Stomach (tissue), 9 donors: ENCODE data around the gene TRAPPC3. TPM values are rescaled to one million over a fixed set of nuclear protein-coding genes. Genes with fewer than 3 reads are reported as not detected.

Source experiments
- DNase-seq, 2 donors: peaks; one replicate each; pipeline versions ENCODE4 v3.0.0 to v3.0.0-alpha.2; 2013 to 2019
- H3K27ac ChIP-seq, 5 donors: fragments of 200-600 bp in 4 of 5; sonication (generic) in 4 of 5; one replicate each; pipeline ENCODE4 v1.5.1; 2013 to 2019; ENCODE audit warnings: mild to moderate bottlenecking in 1 of 5, moderate library complexity in 1 of 5
- H3K27me3 ChIP-seq, 3 donors: fragments of 200-600 bp; sonication (generic); one replicate each; pipeline ENCODE4 v1.5.1; 2017 to 2019; ENCODE audit warnings: mixed run types in 1 of 3
- H3K36me3 ChIP-seq, 4 donors: fragments of 200-600 bp; sonication (generic); 1 replicate in 3 of 4; 2 replicates in 1 of 4; pipeline ENCODE4 v1.5.1; 2016 to 2019
- H3K4me1 ChIP-seq, 4 donors: fragments of 200-600 bp; sonication (generic); one replicate each; pipeline ENCODE4 v1.5.1; 2016 to 2019
- H3K4me3 ChIP-seq, 4 donors: fragments of 200-600 bp; sonication (generic) in 3 of 4; one replicate each; pipeline ENCODE4 v1.5.1; 2016 to 2019; ENCODE audit warnings: mild to moderate bottlenecking in 1 of 4
- H3K9me3 ChIP-seq, 4 donors: fragments of 200-600 bp; sonication (generic); one replicate each; pipeline ENCODE4 v1.5.1; 2016 to 2019
- EP300 ChIP-seq: sonication (generic); formaldehyde crosslinking; IDR thresholded peaks from one replicate; pipeline ENCODE4 v1.6.1; 2017; ENCODE audit warnings: antibody characterized with exemption
- POLR2A ChIP-seq, 4 donors: fragments of 450-650 bp; IDR thresholded peaks; one replicate each; pipeline ENCODE4 v1.6.1; 2016; ENCODE audit warnings: antibody characterized with exemption in 4 of 4, control low read depth in 2 of 4, mild to moderate bottlenecking in 1 of 4, moderate library complexity in 1 of 4
- POLR2AphosphoS5 ChIP-seq, 3 donors: sonication (generic); formaldehyde crosslinking; IDR thresholded peaks; one replicate each; pipeline ENCODE4 v1.6.1; 2016; ENCODE audit warnings: antibody characterized with exemption in 3 of 3
- WGBS, 5 donors: extraction: QIAGEN DNeasy Blood & Tissue Kit in 3 of 5; methylation state at CpG; one replicate each; pipeline versions ENCODE4 v1.1.5 to v1.1.7; 2013 to 2018; 5-methylcytosine and 5-hydroxymethylcytosine counted together
- intact Hi-C: fragments of 100-400 bp; cut with DNase I; formaldehyde crosslinking; loops from one replicate; pipeline ENCODE4 v1.15.1; 2023; ENCODE audit warnings: low total_unique reads
- polyA plus RNA-seq, 3 donors: library from polyadenylated mRNA; stranded (reverse); fragments of 200-250 nt; gene quantifications; one replicate each; pipeline ENCODE4 v1.2.3, GENCODE V29; 2013
- total RNA-seq, 5 donors: library from RNA; depleted of rRNA; stranded (reverse); fragments of >200 nt; gene quantifications; one replicate each; pipeline versions ENCODE4 v1.1.0 to v1.2.3, GENCODE V29; 2014 to 2016
- TF ChIP-seq, protein P1 (sequence below), 7 experiments: fragments of 450-650 bp in 4 of 7; fragments of 200-600 bp in 3 of 7; sonication (generic) in 3 of 7; IDR thresholded peaks; one replicate each; pipeline ENCODE4 v1.5.1; 2016 to 2019; ENCODE audit warnings: antibody characterized with exemption in 7 of 7, control low read depth in 2 of 7, mild to moderate bottlenecking in 1 of 7
- donor health status: healthy with polysubstance abuse.
- donor health status: Bipolar disorder and iron deficiency.
- donor health status: healthy.

TRAPPC3 gene
- total and polyA plus RNA-seq, 8 donors = 8.9 to 64.0 (median 60.9) TPM

DNA sequence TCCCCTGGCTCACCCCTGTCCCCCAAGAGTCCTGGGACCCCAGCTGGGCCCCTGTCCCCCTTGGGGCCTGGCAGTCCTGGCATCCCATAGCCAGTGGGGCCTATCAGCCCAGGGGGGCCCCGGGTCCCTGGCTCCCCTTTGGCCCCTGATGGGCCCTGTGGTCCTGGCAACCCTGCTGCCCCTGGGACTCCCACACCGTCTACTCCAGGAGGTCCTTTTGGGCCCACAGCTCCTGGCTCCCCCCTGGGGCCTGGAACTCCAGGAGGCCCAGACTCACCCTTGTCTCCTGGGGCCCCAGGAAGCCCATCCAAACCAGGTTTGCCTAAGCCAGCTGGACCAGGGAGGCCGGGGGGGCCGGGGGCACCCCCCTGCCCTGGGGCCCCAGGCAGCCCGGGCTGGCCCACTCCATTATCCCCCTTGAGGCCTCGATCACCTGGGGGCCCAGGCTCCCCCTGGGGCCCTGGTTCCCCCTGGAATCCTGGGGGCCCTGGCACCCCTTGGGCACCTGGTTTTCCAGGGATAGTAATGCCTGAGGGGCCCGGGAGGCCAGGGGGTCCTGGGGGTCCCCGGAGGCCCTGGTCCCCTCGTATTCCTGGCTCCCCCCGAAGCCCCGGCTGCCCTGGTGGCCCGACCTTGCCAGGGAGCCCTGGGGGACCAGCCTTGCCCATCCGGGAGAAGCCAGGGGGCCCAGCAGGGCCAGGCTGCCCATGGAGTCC is 50.5 kb downstream of the TRAPPC3 start:
- Histone ChIP-seq H3K27ac (peak overlapping the region in 2 of 5 donors; percentile 35 to 49), H3K9me3 (no peaks in the 10 kb centered on the region), H3K36me3 (peaks cover 6 to 34% (median 28%) of the 10 kb centered on the region in 4 donors), H3K4me3 (no peak overlapping the region), H3K27me3 (no peaks in the 10 kb centered on the region), H3K4me1 (peaks cover 10 to 40% (median 16%) of the 10 kb centered on the region in 4 donors)
- intact Hi-C loops = loop anchor here (5.0 kb wide), 1 partner anchor 38 kb away; no protein-coding TSS in a partner anchor
- 79 to 89% (median 85%) methylated on average over 7 to 13 of the region's 13 CpGs for WGBS, 5 donors
- no peak for DNase-seq
- TF ChIP-seq POLR2AphosphoS5 (IDR thresholded peaks at IDR 0.05) = no peak
- no peak for TF ChIP-seq POLR2A (IDR thresholded peaks at IDR 0.05)
- no peak for TF ChIP-seq EP300
- TF ChIP-seq, protein P1, sequence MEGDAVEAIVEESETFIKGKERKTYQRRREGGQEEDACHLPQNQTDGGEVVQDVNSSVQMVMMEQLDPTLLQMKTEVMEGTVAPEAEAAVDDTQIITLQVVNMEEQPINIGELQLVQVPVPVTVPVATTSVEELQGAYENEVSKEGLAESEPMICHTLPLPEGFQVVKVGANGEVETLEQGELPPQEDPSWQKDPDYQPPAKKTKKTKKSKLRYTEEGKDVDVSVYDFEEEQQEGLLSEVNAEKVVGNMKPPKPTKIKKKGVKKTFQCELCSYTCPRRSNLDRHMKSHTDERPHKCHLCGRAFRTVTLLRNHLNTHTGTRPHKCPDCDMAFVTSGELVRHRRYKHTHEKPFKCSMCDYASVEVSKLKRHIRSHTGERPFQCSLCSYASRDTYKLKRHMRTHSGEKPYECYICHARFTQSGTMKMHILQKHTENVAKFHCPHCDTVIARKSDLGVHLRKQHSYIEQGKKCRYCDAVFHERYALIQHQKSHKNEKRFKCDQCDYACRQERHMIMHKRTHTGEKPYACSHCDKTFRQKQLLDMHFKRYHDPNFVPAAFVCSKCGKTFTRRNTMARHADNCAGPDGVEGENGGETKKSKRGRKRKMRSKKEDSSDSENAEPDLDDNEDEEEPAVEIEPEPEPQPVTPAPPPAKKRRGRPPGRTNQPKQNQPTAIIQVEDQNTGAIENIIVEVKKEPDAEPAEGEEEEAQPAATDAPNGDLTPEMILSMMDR (IDR thresholded peaks at IDR 0.05) = no peak

DNA sequence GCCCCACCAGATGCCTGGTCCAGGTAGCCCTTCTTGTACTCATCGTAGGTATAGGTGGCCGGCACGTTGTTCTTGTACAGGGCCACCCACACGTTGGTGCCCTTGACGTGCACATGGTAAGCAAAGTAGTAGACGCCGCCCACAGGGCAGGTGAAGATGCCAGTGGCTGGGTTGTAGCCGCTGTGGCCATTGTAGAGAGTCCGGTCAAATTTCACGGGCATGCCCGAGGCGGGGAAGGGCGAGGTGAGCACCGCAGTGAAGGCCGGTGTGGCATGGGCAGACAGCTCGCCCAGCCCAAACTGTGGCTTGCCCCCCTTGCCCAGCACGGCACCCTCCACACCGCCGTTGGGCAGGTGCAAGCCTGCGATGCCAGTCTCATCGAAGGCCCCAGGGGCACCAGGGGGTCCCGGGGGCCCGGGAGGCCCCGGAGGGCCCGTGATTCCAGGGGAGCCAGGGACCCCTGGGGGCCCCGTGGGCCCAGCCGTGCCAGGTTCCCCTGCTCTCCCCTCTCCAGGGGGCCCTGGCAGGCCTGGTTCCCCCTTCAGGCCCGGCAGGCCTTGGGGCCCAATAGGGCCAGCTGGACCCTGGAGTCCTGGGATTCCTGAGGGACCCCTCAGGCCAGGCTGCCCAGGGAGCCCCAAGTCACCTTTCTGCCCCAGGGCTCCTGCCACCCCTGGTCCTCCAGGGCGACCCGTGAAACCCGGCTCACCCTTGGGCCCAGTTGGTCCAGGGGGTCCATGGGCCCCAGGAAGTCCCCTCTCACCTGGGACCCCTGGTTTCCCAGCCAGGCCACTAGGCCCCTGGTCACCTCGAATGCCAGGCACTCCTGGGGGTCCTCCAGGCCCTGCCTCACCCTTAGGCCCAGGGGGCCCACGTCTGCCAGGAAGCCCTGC is 51.3 kb downstream of the TRAPPC3 start:
- TF ChIP-seq POLR2A (IDR thresholded peaks at IDR 0.05) (no peak), EP300 (no peak), POLR2AphosphoS5 (IDR thresholded peaks at IDR 0.05) (no peak)
- TF ChIP-seq, protein P1 (IDR thresholded peaks at IDR 0.05) = no peak
- Histone ChIP-seq H3K4me3 (no peak overlapping the region), H3K9me3 (no peaks in the 10 kb centered on the region), H3K36me3 (peaks cover 15 to 43% (median 37%) of the 10 kb centered on the region in 4 donors), H3K4me1 (peaks cover 10 to 48% (median 20%) of the 10 kb centered on the region in 4 donors), H3K27me3 (no peaks in the 10 kb centered on the region), H3K27ac (peak overlapping the region in 1 of 5 donors; percentile 35)
- DNase-seq = no peak
- 81 to 91% (median 87%) methylated on average over 26 to 33 of the region's 33 CpGs for WGBS, 5 donors
- intact Hi-C loops = loop anchor here (5.0 kb wide), 1 partner anchor 39 kb away; no protein-coding TSS in a partner anchor

DNA sequence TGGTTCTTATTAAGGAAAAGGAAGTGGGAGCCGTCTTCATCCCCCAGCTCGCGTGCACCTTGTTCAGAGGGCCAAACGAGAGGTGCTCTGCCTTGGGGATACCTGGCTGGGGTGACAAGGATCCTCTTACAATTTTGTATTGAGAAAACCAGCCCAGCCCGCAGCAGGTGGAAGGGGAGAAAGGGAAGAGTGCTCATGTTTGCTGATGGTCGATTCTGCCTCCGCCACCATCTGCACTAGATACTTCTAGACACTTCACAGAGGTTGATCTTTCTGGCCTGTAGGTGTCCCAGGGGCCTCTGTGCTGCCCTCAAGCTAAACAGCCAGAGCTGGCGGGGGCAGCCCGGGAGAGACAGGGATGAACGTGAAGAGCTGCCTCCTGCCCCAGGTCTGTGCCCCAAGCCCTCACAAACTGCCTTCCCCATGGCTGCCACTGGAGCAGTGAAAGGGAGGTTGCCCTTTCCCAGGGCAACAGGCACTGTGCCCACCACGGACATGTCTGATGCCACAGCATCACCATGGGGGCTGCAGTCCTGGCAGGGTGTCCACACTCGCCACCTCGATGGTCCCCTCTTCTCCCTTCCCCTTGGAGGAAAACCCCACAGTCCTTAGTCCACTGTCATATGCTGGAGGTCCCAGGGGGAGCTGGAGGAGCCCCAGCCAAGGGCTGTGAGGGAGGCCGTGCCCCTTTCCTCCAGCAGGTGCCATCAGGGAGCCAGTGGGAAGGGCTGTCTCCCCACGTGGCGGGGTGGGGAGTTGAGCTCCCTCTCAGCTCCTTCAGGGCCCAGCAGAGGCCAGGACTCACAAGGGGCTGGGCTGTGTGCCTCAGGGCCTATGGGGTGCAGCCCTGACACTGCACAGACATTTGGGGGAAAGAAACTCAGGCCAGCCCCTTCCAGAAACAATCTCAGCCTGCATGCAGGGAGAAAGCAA is 52.5 kb downstream of the TRAPPC3 start:
- Histone ChIP-seq H3K4me3 (no peak overlapping the region), H3K4me1 (peaks cover 10 to 48% (median 21%) of the 10 kb centered on the region in 4 donors), H3K36me3 (peaks cover 24 to 54% (median 49%) of the 10 kb centered on the region in 4 donors), H3K27me3 (no peaks in the 10 kb centered on the region), H3K9me3 (no peaks in the 10 kb centered on the region), H3K27ac (peak overlapping the region in 1 of 5 donors; percentile 19)
- no peak for TF ChIP-seq POLR2A (IDR thresholded peaks at IDR 0.05)
- TF ChIP-seq, protein P1 (IDR thresholded peaks at IDR 0.05) = no peak
- no peak for TF ChIP-seq EP300
- TF ChIP-seq POLR2AphosphoS5 (IDR thresholded peaks at IDR 0.05) = no peak
- DNase-seq = no peak
- WGBS, 5 donors = 73 to 78% (median 75%) methylated on average over 10 to 16 of the region's 16 CpGs
- intact Hi-C loops = loop anchor here (5.0 kb wide), 1 partner anchor 41 kb away; no protein-coding TSS in a partner anchor
